ENCODE results near the gene UMAD1.

GRCh38 chr7:7884855-7885254, 244.3 kb downstream of the UMAD1 start:
- TF ChIP-seq, protein P1, sequence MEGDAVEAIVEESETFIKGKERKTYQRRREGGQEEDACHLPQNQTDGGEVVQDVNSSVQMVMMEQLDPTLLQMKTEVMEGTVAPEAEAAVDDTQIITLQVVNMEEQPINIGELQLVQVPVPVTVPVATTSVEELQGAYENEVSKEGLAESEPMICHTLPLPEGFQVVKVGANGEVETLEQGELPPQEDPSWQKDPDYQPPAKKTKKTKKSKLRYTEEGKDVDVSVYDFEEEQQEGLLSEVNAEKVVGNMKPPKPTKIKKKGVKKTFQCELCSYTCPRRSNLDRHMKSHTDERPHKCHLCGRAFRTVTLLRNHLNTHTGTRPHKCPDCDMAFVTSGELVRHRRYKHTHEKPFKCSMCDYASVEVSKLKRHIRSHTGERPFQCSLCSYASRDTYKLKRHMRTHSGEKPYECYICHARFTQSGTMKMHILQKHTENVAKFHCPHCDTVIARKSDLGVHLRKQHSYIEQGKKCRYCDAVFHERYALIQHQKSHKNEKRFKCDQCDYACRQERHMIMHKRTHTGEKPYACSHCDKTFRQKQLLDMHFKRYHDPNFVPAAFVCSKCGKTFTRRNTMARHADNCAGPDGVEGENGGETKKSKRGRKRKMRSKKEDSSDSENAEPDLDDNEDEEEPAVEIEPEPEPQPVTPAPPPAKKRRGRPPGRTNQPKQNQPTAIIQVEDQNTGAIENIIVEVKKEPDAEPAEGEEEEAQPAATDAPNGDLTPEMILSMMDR (IDR thresholded peaks at IDR 0.05): no peak
- TF ChIP-seq POLR2A (IDR thresholded peaks at IDR 0.05): no peak

All from testis (tissue), 2 donors.